ENCODE results near the gene PBRM1. TPM values are rescaled to one million over a fixed set of nuclear protein-coding genes. Genes with fewer than 3 reads are reported as not detected.

Gene PBRM1
- polyA plus RNA-seq, 3 donors: 26.1 to 72.9 (median 38.0) TPM

DNA sequence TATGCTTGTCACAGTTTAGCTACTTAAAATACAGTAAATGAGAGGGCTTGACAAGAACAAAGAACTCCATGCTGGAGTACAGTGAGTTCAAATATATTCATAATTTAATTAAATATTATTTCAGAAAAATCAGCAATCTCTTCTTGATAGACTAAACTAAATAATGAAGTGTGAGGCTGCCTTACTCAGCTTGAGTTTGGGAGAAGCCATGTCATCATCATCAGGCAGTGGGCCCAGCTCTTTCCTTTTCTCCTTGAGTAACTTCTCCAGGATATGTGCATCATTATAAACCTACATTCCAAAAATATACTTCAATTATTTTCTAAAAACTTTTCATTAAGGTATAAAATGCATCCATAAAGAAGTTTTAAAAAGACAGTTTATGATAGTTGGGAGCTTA, 70.5 kb downstream of the PBRM1 start:
- Histone ChIP-seq H3K27me3 (ENCODE audit: control insufficient read depth in 2 of 2, insufficient read depth in 2 of 2, low read length in 2 of 2) (no peaks in the 10 kb centered on the region), H3K36me3 (replicated peaks in 1 of 2; ENCODE audit: control insufficient read depth in 1 of 2, insufficient read depth in 2 of 2, low read length in 2 of 2) (peaks cover 88 to 100% of the 10 kb centered on the region in 2 donors), H3K9ac (ENCODE audit: insufficient read depth, low read length, poor library complexity, severe bottlenecking) (no peak overlapping the region), H4K20me1 (ENCODE audit: insufficient read depth, low read length) (peaks cover 9% of the 10 kb centered on the region), H3K27ac (ENCODE audit: low read depth in 1 of 2, low read length in 2 of 2) (no peak overlapping the region), H3K4me1 (ENCODE audit: control insufficient read depth in 1 of 2, insufficient read depth in 2 of 2, low read length in 2 of 2) (no peaks in the 10 kb centered on the region), H2AFZ (ENCODE audit: insufficient read depth, low read depth, low read length, poor library complexity, severe bottlenecking) (no peak overlapping the region), H3K79me2 (ENCODE audit: insufficient read depth, low read length) (no peaks in the 10 kb centered on the region), H3K9me3 (replicated peaks in 1 of 2; ENCODE audit: control insufficient read depth in 1 of 2, insufficient read depth in 1 of 2, low read length in 2 of 2) (no peaks in the 10 kb centered on the region), H3K4me3 (replicated peaks in 1 of 3; ENCODE audit: low read depth in 2 of 3, low read length in 3 of 3) (no peak overlapping the region), H3K4me2 (replicated peaks; ENCODE audit: extremely low read depth, low read length, poor library complexity, severe bottlenecking) (no peak overlapping the region)
- H3K9me3 Mint-ChIP-seq: peaks cover 0 to 3% (median 0%) of the 10 kb centered on the region in 7 donors
- H3K4me3 Mint-ChIP-seq: no peak overlapping the region
- DNase-seq: no peak
- H3K36me3 Mint-ChIP-seq: peaks cover 74 to 92% of the 10 kb centered on the region in 2 donors
- TF ChIP-seq, protein P1, sequence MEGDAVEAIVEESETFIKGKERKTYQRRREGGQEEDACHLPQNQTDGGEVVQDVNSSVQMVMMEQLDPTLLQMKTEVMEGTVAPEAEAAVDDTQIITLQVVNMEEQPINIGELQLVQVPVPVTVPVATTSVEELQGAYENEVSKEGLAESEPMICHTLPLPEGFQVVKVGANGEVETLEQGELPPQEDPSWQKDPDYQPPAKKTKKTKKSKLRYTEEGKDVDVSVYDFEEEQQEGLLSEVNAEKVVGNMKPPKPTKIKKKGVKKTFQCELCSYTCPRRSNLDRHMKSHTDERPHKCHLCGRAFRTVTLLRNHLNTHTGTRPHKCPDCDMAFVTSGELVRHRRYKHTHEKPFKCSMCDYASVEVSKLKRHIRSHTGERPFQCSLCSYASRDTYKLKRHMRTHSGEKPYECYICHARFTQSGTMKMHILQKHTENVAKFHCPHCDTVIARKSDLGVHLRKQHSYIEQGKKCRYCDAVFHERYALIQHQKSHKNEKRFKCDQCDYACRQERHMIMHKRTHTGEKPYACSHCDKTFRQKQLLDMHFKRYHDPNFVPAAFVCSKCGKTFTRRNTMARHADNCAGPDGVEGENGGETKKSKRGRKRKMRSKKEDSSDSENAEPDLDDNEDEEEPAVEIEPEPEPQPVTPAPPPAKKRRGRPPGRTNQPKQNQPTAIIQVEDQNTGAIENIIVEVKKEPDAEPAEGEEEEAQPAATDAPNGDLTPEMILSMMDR (IDR thresholded peaks at IDR 0.05): no peak
- no peaks in the 10 kb centered on the region for H3K27me3 Mint-ChIP-seq (ENCODE audit: low read depth in 3 of 3)
- no peak overlapping the region for H3K27ac Mint-ChIP-seq
- no peaks in the 10 kb centered on the region for H3K4me1 Mint-ChIP-seq
- intact Hi-C loops (cut with micrococcal nuclease): no loop called here

DNA sequence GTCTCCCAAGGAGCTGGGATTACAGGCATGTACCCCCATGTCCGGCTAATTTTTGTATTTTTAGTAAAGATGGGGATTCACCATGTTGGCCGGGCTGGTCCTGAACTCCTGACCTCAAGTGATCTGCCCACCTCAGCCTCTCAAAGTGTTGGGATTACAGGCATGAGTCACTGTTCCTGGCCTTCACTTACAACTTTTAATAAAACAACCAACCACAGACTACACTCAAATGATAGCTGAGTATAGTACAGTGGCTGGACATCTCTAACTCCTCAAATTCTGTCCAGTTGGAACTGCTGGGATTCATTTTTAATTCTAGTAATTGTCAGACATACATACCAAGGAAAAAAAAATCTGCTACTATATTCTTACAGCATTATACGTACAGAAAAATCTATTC, 71.0 kb downstream of the PBRM1 start:
- intact Hi-C loops (cut with micrococcal nuclease): no loop called here
- H3K4me1 Mint-ChIP-seq: no peaks in the 10 kb centered on the region
- 100% methylated on average over 1 of the region's 3 CpGs for WGBS (ENCODE audit: insufficient coverage)
- H3K4me3 ChIP-seq (replicated peaks in 1 of 3; ENCODE audit: low read depth in 2 of 3, low read length in 3 of 3): no peak overlapping the region
- no peaks in the 10 kb centered on the region for H3K27me3 ChIP-seq (ENCODE audit: control insufficient read depth in 2 of 2, insufficient read depth in 2 of 2, low read length in 2 of 2)
- H3K27ac Mint-ChIP-seq: no peak overlapping the region
- H3K4me1 ChIP-seq (ENCODE audit: control insufficient read depth in 1 of 2, insufficient read depth in 2 of 2, low read length in 2 of 2): no peaks in the 10 kb centered on the region
- H3K9me3 ChIP-seq (replicated peaks in 1 of 2; ENCODE audit: control insufficient read depth in 1 of 2, insufficient read depth in 1 of 2, low read length in 2 of 2): no peaks in the 10 kb centered on the region
- TF ChIP-seq, protein P1 (IDR thresholded peaks at IDR 0.05): no peak
- peaks cover 74 to 92% of the 10 kb centered on the region in 2 donors for H3K36me3 Mint-ChIP-seq
- H2AFZ ChIP-seq (ENCODE audit: insufficient read depth, low read depth, low read length, poor library complexity, severe bottlenecking): no peak overlapping the region
- H3K4me2 ChIP-seq (replicated peaks; ENCODE audit: extremely low read depth, low read length, poor library complexity, severe bottlenecking): no peak overlapping the region
- peaks cover 88 to 100% of the 10 kb centered on the region in 2 donors for H3K36me3 ChIP-seq (replicated peaks in 1 of 2; ENCODE audit: control insufficient read depth in 1 of 2, insufficient read depth in 2 of 2, low read length in 2 of 2)
- H3K27me3 Mint-ChIP-seq (ENCODE audit: low read depth in 3 of 3): no peaks in the 10 kb centered on the region
- DNase-seq: no peak
- H3K4me3 Mint-ChIP-seq: no peak overlapping the region
- no peaks in the 10 kb centered on the region for H3K79me2 ChIP-seq (ENCODE audit: insufficient read depth, low read length)
- peaks cover 9% of the 10 kb centered on the region for H4K20me1 ChIP-seq (ENCODE audit: insufficient read depth, low read length)
- H3K27ac ChIP-seq (ENCODE audit: low read depth in 1 of 2, low read length in 2 of 2): no peak overlapping the region
- H3K9me3 Mint-ChIP-seq: peaks cover 0 to 3% (median 0%) of the 10 kb centered on the region in 7 donors
- no peak overlapping the region for H3K9ac ChIP-seq (ENCODE audit: insufficient read depth, low read length, poor library complexity, severe bottlenecking)
